AG04449 (cell line): ENCODE measurements around the gene TMEM221.

Experiments
- CTCF ChIA-PET: fragments of 350-600 bp; formaldehyde crosslinking; extraction: SDS; loops from one replicate; lab custom pipeline; 2021; ENCODE audit warnings: antibody characterized with exemption; lab: Yijun Ruan, JAX
- POLR2A ChIA-PET: fragments of 400-600, 350-600 bp; formaldehyde crosslinking; extraction: SDS; loops from one replicate; lab custom pipeline; 2020; ENCODE audit warnings: antibody characterized with exemption, inconsistent platforms; lab: Yijun Ruan, JAX
- DNase-seq: peaks from one replicate; pipeline ENCODE4 v3.0.0-alpha.2; 2010; ENCODE audit warnings: low read depth, low spot score
- H3K4me3 ChIP-seq: 2 replicates; pipeline ENCODE4 v1.5.1; 2011; ENCODE audit warnings: low read depth, mild to moderate bottlenecking, control low read depth, low read length
- TF ChIP-seq, protein P1 (sequence below): IDR thresholded peaks from one replicate; pipeline ENCODE4 v1.5.1; 2011; ENCODE audit warnings: mild to moderate bottlenecking, moderate library complexity, low read length, control low read depth, inconsistent platforms; ENCODE audit not compliant: insufficient read depth; ENCODE audit errors: missing control alignments

Gene TMEM221

DNA sequence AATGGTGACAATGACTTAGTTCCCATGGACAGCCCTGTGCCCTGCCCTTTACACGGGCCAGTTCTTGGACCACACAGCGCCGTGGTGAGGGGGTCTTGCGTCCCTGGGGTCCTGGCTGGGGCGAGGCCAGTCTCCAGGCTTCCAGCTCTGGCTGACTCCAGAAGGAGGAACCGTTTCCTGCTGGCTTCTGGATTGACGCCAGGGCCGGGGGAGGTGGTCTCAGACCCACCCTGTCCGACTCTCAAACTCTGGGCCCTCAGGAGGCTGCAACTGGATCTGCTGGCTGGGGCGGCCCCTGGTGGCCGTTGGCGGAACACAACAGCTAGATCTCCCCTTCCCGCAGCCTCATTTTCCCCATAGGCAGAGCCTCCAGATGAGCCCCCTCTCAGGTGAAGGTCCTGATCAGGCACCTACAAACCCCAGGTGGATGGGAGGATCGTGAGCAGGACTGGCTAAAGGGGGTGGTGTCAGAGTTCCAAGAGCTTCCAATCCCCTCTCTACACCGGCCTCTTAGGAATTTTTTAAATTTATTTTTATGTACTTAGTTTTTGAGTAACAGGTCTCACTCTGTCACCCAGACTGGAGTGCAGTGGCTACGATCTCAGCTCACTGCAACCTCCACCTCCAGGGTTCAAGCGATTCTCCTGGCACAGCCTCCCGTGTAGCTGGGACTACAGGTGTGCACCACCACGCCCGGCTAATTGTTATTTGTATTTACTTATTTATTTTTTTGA is 62.4 kb downstream of the TMEM221 start:
- H3K4me3 ChIP-seq, result no peak overlapping the region
- ChIA-PET POLR2A (interaction anchor here (0.5 to 0.6 kb wide), 2 partner anchors 40 to 90 kb away, joined by 3 read pairs; no protein-coding TSS in a partner anchor), CTCF (interaction anchor here (0.8 to 9.7 kb wide), 32 partner anchors 9 to 469 kb away, joined by 3 to 208 read pairs (median 4); partner anchors contain the start of genes ANKLE1, BST2, MRPL34 and MVB12A)
- TF ChIP-seq, protein P1, sequence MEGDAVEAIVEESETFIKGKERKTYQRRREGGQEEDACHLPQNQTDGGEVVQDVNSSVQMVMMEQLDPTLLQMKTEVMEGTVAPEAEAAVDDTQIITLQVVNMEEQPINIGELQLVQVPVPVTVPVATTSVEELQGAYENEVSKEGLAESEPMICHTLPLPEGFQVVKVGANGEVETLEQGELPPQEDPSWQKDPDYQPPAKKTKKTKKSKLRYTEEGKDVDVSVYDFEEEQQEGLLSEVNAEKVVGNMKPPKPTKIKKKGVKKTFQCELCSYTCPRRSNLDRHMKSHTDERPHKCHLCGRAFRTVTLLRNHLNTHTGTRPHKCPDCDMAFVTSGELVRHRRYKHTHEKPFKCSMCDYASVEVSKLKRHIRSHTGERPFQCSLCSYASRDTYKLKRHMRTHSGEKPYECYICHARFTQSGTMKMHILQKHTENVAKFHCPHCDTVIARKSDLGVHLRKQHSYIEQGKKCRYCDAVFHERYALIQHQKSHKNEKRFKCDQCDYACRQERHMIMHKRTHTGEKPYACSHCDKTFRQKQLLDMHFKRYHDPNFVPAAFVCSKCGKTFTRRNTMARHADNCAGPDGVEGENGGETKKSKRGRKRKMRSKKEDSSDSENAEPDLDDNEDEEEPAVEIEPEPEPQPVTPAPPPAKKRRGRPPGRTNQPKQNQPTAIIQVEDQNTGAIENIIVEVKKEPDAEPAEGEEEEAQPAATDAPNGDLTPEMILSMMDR, result peak; percentile 95
- DNase-seq, result no peak
